Activated T-cell treated with anti-CD3 and anti-CD28 coated beads, Interleukin-2, amount 50 U/mL, for 48 hours (primary cell): ENCODE measurements around the gene MAEL.
"Not testable (repeated sequence)": the region's sequence is repeated elsewhere in the genome, so short reads cannot be mapped to it uniquely, and the experiment has no call there.

Experiments used
- DNase-seq, 2 experiments: peaks; one replicate each; pipeline ENCODE4 v3.0.0-alpha.2; 2020

The MAEL gene

DNA sequence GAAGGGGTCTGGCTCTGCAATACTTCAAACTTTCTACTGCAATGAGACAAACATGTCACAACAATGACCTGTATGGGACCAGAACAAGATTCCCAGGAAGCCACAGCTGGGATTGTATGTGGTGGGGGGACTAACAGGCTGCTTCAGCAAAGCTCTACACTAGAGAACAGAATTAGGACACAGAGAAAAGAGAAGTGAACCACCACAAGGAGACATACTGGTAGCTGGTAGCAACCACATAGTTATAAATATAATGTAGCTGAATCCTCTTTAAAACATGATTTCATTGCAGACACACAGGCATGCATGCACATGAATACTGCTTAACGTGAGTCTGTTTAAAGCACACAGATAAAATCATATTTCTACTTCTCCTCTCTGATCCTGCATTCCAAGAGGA lies 10.3 kb upstream of the MAEL start:
- DNase-seq, result no peak

DNA sequence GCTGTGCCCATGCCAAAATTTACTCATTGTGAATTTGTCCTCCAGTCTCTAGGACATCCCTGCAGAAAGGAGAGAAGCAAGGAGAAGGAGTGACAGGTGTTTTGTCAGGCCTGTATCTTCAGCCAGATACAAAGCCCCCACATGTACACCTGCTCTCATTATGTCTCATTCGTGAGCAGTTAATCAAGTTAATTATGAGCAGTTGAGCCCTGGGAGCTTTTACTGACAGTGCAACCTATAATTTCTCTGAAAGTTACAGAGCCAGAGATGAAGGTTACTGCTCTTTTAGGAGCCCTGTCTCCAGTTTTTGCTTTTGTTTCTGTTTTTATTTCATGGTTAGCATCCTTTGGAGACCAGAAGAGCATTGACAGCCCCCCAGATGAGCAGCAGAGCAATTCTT lies 8.7 kb upstream of the MAEL start:
- no peak for DNase-seq

DNA sequence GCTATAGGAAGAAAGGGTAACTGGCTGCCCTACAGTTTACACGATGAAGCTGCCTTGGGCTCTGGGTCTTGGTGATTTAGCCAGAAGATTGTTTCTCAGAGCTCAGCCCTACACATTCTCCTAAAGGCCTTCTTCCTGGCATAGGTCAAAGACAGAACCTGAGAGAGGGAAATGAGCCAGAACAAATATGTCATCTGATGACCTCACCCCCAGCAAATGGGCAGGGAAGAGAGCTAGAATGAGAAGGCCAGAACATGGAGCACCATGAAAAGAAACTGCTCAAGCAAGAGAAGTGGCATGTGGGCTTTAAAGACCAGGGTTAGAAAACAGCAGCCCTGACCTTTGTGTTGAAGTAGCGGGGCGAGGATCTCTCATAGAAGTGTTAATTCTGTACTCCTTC lies 8.3 kb upstream of the MAEL start:
- DNase-seq, result no peak

DNA sequence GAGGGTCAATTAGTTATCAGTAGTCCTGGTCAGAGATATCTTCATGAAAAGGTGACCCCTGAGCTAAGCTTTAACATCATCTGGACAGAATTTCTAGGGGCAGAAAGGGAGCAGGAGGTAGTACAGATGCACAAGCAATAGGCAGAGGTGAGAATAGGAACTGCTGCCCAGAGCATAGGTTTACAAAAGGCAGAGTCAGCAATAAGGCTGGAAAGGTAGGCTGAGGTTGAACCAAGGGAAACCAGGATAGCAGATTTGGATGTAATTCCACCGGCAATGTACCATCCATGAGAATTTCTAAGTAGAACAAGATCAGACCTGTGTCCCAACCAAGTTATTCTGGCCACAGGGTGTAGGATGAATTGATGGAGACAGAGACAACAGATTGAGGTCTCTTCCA lies 7.5 kb upstream of the MAEL start:
- no peak for DNase-seq

DNA sequence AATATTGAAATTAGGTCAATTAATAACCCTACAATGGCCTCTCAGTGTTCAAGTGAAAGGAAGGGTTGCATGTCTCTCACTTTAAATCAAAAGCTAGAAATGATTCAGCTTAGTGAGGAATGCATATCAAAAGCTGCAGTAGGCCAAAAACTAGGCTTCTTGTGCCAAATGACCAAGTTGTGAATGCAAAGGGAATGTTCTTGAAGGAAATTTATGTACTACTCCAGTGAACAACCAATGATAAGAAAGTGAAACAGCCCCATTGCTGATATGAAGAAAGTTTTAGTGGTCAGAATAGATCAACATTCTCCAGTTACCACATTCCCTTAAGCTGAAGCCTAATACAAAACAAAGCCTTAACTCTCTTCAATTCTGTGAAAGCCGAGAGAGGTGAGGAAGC lies 10.0 kb downstream of the MAEL start:
- DNase-seq, result no peak

DNA sequence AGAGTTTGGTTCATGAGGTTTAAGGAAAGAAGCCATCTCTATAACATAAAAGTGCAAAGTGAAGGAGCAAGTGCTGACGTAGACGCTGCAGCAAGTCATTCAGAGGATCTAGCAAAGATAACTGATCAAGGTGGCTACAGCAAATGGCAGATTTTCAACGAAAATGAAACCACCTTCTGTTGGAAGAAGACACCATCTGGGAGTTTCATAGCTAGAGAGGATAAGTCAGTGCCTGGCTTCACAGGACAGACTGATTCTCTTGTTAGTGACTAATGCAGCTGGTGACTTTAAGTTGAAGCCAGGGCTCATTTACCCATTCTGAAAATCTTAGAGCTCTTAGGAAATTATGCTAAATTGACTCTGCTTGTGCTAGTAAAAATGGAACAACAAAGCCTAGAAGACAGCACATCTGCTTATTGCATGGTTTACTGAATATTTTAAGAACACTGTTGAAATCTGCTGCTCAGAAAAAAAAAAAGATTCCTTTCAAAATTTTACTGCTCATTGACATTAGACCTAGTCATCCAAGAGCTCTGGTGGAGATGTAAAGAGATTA lies 10.5 kb downstream of the MAEL start:
- no peak for DNase-seq

DNA sequence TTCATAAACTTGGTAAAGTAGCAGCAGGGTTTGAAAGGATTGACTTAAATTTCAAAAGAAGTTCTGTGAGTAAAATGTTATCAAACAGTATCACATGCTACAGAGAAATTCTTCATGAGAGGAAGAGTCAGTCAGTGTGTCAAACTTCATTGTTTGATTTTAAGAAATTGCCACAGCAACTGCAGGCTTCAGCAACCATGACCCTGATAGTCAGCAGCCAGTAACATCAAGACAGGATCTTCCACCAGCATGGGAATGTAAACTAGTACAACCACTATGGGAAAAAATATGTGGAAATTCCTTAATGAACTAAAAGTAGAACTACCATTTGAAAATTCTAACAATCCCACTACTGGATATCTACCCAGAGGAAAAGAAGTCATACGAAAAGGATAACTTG lies 11.5 kb downstream of the MAEL start:
- DNase-seq, result no peak

DNA sequence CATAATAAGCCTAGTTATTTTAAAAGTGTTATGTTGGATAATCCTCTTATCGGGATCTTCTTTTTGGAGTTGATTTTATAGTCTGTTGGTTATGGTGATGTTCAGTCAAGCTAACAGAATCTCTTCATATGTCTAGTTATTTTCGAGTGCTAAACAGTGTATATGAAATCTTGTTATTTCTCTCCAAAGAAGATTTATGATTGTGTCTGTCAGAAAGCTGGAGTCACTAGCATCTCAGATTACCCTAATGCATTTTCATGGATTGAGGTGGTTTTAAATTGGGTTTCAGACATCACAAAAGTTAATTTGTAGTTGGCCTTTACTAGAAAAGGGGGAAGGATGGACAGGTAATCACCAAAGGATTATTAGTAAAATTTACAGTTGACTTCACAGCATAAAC lies 13.3 kb downstream of the MAEL start:
- DNase-seq, result no peak

DNA sequence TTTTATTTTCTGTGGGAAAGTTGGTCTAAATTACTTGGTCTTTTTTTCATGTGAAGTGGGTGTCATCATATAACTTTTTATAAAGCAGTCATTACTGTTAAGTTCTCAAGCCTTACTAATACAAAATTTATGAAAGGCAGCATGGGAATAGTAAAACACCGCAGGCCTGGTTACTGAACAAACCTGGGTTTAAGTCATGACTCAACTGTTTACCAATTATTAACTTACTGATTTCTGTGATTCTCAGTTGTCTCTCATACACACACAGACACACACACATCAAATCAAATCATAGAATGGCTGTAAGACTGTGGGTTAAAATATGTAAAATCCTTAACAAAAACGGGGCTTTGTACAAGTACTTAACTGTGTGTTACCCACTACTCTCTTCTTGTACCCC lies 14.6 kb downstream of the MAEL start:
- DNase-seq, result no peak

DNA sequence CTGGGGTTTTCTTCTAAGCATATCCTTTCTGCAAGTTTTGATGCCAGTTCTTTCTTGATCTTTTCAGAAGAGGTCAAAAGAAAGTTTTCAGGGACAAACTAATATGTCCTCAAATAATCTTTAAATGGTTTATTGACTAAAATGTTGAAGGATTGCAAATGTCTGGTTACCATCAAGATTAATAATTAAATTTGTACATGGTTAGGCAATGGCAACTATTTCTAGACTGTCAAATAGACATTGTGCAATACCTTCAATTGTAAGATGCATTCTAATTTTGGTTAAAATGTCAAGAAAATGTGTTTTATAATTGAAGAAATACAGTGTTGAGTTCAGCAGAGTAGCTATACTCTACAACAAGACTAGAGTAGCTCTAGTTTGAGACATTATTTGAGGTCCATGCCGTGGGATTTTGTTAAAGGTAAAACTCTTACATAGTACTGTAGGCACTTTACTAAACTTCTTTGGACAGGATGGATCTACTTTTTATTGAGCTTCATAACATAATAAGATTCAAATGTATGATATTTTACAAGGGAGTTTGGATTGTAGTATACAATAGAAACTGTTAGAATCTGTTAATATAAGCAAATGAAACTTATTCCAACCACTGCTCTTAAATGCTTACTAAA lies 22.6 kb downstream of the MAEL start:
- no peak for DNase-seq

DNA sequence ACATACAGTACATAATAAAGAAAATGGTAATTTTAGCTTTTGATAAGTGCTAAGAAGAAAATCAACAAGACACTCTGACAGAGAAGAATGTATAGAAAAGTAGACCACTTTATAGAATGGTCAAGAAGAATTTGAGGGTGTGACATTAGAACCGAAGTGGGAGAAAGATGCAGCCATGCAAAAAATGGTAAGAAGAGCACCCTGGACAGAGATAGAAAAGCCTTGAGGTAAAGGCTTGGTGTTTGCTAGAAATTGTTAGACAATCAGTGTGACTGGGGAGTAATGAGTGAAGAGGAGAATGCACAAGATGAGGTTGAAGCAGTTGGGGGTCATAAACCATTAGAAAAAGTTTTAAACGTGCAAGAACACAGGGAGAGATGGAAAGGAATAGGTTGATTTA lies 23.5 kb downstream of the MAEL start:
- DNase-seq, result no peak

DNA sequence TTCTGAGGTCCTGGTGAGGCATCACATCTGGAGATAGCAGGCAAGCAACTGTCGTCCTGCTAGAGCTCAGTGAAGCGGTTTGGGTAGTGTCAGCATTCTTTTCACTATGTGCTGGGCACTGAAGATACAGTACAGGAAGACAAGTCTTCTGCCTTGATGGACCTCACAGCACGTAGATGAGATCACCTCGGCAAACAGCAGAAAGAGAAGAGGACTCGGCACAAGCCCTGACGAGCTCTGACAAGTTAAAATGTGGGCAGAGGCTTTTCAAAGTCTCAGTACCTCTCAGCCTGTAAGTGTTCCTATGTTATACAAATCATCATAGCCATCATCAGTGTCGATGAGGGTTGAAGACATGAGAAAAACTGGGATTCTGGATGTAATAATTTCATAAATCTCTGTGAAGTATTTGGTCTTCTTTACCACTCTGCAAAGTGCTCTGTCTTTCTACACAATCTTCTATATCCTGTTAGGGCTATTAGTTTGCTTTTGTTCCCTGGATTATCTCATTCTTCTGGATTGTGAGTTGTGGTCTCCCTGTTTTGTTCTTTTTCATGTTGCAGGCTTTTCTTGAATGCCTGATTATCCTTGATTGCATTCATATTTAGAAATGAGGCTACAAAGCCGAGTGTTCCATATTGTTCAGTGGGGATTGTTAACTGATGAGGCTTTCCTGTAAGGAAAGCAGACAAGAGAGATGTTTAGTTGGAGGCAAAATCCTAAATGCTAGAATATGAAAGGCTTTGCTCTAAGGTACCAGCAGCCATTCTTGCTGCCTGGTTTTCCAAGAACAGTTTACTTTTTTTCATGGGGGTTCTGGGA lies 24.2 kb downstream of the MAEL start:
- DNase-seq, result no peak

DNA sequence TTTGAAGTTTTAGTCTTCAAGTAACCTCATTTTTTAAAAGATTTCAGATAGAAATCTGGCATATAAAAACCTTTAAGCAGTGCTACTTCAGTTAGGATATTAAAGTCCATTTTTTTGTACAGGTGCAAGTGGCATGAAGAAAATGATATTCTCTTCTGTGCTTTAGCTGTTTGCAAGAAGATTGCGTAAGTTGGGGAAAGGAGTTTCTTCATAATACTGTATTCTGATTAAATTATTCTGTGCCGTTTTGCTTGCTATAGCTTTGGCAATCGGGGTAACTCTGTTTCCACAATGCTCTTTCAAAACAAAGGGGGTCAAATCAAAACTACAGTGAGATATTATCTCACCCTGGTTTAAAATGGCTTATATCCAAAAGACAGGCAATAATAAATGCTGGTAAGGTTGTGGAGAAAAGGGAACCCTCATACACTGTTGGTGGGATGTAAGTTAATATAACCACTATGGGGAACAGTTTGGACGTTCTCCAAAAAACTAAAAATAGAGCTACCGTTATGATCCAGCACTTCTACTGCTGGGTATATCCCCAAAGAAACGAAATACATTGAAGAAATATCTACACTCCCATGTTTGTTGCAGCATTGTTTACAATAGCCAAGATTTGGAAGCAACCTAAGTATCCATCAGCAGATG lies 27.1 kb downstream of the MAEL start:
- no peak for DNase-seq

DNA sequence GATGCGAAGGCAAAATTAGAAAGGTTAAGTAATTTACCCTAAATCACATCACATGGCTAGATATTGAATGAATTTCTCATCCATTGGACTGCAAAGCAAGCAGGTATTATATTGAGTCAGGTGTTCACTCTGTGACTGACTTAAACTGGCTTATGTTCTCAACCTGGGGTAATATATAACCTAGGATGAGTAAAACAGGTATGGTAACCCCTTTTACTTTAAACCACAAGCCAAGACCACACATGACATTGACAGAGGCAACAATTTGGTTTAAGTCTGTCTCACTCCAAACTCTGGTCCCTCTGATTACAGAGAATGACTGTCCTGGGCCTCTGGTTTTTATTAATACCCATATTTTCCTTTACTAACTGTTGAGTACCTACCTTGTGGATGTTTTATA lies 33.3 kb downstream of the MAEL start:
- DNase-seq, result no peak

DNA sequence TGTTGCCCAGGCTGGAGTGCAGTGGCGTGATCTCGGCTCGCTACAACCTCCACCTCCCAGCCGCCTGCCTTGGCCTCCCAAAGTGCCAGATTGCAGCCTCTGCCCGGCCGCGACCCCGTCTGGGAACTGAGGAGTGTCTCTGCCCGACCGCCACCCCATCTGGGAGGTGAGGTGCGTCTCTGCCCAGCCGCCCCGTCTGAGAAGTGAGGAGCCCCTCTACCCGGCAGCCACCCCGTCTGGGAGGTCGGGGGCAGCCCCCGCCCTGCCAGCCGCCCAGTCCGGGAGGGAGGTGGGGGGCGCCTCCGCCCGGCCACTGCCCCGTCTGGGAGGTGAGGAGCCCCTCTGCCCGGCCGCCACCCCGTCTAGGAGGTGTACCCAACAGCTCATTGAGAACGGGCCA lies 40.5 kb downstream of the MAEL start:
- not testable (repeated sequence) for DNase-seq

DNA sequence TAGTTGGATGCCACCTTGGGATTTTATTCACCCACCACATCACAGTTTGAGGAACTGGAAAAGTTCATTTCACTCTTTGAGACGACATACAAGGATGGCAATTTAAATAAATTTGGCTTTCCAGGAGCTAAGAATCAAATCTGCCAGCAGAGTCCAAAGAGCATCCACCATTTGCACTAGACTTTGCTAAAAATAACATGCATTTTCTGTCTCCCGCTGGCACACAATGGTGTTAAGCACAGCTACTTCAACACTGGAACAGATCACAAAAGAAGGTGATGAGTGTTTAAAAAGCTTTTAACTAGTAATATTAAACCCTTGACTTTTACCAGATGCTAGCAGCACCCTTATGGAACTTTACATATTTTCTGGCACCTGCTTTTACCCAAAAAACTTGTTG lies 44.6 kb downstream of the MAEL start:
- DNase-seq, result no peak

DNA sequence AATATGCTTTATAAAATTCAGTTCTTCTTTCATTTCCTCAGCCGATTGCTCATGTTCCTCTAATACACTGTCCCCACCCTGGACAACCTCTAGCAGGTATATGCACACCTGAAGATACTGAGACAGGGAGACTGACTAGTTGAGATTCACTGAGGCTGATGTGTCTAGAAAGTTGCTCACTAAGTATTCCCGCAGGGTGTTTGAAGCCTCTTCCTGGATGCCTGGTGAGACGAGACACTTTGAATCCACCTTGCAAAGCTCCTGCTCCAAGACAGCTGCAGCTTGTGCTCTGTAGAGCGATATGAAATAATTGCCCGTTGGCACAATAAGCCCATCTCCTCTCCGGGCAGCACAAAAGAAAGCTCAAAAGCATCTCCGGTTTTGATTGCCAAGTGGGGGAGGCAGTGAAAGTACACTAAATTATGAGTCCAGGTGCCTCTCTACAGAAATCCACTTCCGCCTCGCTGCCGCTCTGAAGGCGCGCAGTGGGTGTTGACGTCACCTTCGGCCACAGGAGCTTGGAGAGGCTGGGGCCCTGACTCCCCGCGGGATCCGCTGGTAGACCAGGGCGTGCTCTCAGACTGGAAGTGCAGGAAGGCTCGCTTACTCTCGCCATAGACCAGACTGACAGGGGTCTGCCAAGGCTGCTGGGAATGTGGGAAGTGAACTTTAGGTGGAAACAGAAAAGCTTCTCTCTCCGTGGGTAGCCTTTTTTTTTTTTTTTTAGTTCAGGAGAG lies 54.8 kb downstream of the MAEL start:
- peak; percentile 81 to 83 for DNase-seq

DNA sequence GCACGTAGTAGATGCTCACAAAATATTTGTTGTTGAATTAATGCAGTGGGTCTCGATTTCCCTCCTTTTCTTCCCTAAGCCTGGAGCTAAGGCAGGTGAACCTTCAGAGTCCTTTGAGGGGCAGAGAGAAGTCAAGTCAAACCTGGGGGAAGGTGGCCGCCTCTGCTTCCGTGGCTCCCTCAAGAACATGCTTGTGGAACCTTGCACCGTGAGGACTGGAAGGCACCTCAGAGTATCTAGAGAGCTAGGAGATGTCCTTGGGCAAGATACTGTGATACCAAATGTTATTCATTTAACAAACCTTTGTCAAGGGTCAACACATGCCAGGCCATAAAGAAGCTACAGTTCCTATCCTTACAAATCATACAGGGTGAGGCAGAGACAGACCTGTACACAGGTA lies 62.8 kb downstream of the MAEL start:
- no peak for DNase-seq

DNA sequence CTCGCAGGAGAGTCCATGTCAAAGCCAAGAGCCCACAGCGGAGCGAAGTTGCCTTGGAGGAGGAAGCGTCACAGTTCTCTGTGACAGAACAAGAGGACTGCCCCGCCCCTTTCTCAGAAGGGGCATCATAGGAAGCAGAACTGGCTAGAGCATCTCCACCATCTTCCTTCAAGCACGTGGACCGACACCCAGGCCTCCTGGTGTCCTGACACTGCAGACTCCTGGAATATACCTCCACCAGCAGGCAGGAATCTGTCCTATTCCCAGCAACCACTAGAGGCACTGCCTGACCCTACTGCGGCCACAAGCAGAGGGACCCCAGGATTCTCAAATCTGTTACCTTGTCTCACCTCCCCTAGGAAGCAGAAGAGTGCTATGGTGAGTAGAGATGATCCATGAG lies 63.3 kb downstream of the MAEL start:
- no peak for DNase-seq

DNA sequence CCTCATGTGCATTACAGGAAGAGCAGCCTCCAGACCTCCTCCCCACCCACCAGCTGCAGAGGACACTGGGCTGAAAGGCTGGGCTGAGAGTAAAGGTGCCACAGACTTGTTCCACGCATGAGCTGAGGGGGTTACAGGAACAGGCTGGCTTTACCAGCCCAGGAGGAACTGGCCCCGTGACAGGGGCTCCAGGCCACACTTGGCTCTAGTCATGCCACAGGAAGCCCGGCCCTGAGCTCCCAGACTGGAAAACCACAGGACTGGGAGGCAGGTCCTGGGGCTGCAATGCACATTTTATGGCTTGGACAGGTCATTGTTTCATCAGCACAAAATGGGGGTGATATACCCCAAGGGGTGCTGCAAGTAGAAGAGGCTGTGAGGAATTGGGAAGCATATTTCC lies 65.5 kb downstream of the MAEL start:
- no peak for DNase-seq

DNA sequence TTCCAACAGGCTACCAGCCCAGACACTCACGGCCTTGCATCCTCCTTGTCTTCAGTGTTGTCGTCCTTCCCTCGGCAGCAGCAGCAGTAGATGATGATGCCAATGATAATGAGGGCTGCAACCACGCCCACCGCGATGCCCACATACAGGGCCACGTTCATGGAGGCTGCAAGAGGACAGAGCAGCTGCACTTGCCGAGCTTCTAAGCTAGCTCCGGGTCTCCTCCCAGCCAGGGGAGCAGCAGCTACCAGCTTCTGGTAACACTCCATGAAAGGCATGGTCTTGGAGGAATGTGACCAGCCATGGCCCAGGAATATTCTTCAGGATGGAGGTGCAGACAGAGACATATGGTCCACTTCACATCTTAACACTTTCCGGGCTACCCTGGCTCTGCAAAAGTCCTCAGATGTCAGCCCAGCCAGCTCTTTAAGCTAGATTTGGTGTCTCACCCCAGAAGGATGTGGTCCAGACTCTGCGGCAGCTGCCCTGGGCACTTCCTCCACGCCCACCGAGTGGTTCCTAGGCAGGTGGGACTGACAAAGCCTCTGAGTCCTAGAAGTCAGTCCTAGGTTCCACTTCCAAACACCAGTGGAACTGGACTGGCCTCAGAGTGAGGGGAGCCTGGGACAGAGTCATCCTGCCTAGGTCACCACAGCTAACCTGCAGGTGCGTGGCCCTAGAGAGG lies 66.0 kb downstream of the MAEL start:
- no peak for DNase-seq

DNA sequence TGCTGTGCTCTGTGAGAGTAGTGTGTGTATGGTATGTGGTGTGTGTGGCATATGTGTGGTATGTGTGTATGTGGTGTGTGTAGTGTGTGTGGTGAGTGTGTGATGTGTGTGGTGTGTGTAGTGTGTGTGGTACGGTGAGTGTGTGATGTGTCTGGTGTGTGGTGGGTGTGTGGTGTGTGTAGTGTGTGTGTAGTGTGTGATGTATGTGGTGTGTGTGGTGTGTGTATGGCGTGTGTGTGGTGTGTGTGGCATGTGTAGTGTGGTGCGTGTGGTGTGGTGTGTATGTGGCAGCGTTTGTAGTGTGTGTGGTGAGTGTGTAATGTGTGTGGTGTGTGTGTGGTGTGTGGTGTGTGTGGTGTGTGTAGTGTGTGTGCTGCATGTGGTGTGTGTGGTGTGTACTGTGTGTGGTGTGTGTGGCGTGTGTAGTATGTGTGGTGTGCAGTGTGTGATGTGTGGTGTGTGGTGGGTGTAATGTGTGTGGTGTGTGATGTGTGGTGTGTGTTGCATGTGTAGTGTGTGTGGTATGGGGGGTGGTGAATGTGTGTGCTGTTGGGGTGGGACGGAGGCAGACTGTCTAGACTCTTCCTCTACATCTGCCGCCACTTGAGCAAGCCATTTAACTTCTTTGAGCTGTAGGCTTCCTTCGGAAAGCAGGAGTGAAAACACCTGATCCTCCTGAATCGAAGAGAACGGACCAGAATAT lies 67.6 kb downstream of the MAEL start:
- DNase-seq, result no peak
